Fibroblast of skin of scalp (primary cell): ENCODE measurements around the gene IQSEC1.

Source experiments
- DNase-seq: peaks from one replicate; pipeline ENCODE4 v3.0.0-alpha.2; 2013

The IQSEC1 gene

DNA sequence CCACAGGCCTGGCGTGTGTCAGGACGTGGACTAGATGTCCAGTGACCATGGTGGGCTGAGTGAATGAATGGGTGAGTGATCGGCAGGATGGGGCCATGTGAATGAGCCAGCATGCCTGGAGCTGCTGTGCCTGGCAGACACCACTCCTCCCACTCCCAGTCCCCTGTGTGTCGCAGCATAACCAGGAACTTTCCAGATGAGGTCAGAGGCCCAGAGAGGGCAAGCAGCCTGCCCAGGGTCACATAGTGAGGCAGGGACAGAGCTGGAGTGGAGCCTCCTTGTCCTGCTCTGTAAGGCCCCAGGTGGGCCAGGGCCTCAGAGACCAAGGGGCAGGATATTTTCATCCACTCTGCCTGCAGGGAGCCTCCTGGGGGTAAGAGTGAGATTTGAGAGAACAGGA lies 6.4 kb downstream of the IQSEC1 start:
- DNase-seq = no peak

DNA sequence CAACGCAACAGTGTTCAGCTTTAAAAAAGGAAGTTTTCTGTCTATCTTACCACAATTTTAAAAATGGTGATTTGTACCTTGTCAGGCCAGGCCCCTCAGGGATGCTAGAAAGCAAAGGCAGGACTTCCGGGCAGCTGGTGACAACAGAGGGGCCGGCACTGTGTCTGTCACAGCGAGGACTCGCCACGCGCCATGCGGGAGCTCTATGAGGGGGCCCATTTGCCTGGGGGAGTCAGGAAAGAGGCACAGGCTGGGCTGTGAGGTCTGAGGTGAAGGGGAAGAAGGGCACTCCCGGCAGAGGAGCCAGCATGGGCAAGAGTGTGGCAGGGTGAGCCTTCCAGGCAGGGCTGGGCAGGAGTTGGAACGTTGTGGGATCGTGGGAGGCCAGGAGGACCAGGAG lies 7.0 kb downstream of the IQSEC1 start:
- no peak for DNase-seq

DNA sequence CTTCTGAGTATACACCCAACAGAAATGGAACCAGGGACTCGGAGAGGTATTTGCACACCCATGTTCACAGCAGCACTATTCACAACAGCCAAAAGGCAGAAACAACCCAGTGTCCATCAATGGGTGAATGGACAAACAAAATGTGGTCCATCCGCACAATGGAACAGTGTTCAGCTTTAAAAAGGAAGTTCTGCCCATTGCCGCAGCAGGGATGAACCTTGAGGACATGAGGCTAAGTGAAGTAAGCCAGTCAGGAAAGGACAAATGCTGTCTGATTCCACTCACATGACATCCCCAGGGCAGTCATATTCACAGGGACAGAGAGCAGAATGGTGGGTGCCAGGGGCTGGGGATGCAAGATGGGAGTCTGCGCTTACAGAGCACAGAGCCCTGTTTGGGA lies 7.5 kb downstream of the IQSEC1 start:
- DNase-seq = no peak

DNA sequence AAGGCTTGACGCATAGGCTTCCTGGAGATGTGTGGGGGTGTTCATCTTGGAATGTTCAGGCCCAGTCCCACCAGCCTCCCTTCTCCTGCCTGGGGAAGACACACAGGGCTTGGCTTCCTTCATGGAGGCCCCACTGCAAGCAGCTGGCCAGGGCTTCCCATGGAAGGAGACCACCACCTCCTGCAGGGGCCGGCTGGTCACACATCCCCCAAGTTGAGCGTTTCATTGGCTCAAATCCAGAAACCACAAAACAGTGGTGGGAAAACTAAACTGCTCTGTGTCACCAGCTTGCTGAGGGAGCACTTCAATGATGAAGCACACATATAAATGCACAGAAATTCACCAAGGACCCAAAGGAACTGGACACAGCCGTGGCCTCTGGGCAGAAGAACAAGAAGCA lies 8.3 kb downstream of the IQSEC1 start:
- peak; percentile 44 for DNase-seq

DNA sequence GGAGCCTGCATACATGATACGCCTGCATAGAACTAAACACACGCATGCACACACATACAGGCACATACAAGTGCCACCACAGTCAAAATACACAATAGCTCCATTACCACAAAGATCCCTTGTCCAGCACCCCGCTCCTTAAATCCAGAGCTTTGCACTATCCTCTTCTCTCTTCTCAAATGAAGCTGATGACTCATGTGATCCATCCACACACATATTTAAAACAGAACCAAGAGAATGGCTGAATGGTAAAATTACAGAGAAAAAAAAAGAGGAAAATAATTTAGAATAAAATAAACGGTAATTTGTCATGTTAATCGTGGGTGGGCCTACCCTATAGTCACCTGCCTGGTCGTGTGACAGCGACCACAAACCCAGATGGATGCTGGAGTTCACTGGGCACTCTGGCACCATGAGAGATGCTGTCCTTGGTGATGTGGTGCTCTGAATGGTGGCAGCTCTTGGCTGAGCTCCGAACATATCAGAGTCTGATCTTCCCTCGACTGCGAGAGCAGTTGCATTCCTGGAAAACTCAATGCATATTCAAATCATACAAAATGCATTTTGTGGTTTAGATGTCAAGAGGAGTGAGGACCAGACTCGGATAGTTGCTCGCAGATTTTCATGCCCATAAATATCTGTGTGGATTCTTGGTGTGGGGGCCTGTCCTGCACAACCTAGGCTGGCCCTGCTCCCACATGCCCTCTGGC lies 8.9 kb downstream of the IQSEC1 start:
- DNase-seq = peak; percentile 18

DNA sequence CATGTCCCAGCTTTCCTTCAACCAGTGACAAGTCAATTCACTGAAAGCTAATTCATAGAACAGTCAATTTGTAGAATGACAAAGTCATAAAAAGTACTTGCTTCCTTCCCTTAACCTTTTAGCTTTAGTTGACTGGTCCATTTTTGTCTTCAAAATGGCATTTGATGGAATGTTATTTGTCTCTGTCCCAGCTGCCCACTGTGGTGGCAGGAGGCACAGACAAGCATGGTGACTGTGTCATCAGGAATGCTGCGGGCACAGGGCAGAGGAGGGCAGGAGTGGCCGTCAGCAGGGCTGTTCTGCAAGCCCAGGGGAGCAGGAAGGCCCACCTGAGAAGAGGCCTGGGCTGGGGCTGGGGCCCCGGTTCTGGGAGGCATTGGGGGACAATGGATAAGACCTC lies 10.0 kb downstream of the IQSEC1 start:
- no peak for DNase-seq

DNA sequence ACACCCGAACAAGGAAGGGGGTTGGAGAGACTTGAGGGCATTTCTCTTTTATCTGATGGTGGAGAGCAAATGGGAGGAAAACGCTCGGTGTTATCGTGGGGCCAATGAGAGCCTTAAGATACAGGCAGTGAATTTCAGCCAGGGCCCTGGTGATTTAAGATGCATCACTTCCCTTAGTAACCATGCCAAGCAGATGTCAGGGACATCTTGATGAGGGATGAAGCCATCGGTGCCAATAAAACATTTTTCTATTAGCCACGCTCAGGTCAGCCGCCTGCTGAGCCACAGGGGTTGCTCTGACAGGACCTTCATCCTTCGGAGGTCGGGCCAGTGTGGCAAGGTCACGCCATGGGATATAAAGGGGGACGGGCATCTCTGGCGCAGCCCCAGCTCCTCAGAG lies 10.6 kb downstream of the IQSEC1 start:
- no peak for DNase-seq

DNA sequence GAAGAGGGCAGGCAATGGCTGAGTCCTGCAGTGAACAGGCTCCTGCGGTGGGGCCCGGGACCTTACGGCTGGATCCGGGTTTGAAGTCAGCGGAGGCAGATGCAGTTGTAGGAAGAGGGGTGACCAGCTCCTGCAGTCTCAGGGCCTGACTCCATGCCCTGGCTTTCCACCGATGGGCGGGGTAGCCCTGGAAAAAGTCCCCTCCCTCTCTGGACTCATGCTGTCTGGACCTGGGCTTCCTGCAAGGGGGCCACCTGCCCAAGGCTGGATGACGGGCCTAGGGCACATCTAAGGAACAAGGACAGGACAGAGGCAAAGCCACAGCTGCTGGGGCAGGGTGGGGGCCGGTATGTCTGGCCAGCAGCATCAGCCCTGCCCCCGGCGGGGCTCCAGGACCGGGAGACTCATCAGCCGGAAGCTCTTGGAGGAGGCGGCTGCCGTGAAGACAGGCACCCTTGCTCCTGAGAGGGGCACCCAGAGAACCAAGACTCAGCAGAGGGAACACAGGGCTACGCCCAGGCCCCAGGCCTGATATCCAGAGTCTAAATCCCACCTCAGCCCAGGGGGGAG lies 12.8 kb downstream of the IQSEC1 start:
- no peak for DNase-seq

DNA sequence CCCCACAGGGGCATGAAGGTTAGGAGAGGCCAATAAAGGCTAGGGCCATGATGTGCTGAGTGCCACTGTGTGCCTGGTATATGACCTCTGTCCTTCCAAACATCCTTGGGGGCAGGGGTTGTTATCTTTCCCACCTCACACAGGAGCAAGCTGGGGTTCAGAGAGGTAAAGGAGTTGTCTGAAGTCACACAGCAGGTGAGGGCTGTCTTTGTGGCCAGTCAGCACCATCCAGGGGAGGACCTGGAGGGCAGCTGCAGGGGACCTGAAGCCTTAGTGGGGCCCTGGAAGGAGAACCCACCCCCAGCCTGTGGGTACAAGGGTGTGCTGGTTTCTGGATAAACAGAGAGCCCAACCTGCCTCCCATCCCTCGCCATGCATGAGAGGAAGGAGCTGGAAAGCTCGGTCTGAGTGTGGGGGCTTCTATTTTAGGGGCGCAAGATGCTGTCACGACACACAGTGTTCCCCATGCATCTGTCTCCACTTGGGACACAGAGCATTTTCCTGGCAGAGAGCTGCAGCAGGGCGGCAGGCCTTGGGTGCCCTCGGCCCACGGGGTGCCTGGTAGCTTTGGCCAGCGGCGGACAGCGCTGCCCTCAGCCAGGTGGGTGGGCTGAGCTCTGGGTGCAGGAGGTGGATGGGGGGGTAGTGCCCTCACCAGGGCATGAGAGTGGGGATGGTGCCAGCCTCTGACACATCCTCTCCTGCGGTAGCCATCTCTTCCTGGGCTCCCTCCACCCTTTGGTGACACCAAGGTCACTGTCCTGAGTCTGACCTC lies 14.7 kb downstream of the IQSEC1 start:
- DNase-seq = no peak

DNA sequence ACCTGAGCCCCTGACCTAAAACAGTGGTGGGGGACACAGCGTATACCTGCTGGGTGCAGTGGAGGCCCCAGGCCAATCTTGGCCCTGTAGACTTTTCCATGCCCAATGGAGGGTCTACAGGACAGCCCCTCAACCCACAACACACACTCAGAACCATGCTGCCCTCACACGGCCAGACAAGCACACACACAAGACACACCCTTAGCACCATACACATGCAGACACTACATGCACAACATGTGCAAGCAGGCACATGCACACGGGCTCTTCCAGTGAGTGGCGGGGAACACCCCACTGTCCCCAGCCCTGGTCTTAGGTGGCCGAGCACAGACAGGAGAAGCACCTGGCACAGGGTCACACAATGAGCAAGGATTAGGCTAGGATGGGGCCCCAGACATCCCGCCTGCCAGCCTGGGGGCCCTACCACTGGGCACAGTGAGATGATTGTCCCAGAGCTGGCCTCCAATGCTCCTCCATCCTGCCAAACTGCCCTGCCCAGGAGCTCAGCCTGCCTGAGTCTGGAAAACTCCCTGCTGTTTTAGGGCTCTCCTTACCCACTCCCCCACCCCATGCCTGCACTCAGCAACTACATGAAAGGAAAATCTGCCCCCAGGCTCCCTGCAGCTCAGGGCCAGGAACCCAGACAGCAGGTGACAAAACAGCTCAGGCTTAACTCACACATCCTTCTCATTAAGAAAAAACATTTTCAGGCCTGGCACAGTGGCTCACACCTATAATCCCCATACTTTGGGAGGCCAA lies 15.8 kb downstream of the IQSEC1 start:
- no peak for DNase-seq

DNA sequence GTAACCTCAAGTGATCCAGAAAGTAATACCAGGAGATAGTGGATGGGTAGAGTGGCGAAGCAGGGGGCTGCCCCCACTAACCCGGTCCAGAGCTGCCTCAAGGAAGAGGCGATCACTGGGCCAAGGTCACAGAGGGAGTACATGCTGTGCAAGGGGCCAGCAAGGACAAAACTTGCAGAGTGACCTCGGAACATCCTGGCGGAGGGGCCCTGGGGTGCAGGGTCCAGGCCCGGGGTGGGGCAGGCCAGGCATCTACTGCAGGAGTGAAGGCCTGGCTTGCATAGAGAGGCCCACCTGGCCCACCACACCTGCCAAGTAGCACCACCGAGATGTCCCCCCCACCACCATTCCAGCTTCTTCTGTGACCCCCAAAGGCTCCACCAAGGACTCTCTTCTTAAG lies 17.6 kb downstream of the IQSEC1 start:
- DNase-seq = no peak

DNA sequence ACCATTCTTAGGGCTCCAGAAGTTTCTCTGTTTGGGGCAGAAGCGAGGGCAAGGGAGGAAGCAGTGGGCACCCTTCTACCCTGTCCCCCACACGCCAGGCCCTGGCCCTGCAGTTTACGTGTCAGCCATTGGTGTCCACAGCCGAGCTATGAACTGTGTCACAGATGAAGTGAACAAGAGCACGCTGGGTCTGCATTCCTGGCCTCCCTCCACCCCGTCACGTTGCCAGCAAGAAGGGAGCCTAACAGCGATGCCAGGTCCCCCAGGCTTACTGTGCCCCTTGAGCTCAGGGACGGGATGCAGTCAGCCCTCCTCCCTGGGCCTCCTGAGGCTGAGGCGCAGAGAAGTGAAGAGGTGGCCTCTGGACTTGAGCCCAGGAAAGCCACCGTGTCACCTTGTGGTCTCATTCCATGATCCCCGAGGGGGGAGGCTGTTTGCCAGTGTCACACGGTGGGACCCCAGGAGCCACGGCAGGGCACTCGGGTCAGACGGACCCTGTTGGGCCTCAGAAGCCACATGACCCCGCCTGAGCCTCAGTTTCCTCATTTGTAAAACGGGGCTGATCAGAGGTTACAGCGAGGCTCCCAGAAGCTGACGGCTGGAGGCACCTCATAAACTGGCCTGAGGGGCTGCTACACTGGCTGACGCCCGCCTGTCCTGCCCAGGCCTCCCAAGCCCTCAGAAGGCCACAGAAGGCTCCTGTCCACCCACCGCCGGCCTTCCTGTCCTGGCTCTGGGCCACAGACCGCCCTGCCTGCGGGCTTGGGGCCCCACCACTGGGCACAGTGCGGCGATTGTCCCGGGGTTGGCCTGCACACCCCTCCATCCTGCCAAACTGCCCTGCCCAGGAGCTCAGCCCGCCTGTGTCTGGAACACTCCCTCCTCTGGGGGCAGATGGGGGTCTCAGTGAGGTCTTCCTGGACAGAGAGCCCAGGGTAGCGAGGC lies 18.6 kb downstream of the IQSEC1 start:
- no peak for DNase-seq

DNA sequence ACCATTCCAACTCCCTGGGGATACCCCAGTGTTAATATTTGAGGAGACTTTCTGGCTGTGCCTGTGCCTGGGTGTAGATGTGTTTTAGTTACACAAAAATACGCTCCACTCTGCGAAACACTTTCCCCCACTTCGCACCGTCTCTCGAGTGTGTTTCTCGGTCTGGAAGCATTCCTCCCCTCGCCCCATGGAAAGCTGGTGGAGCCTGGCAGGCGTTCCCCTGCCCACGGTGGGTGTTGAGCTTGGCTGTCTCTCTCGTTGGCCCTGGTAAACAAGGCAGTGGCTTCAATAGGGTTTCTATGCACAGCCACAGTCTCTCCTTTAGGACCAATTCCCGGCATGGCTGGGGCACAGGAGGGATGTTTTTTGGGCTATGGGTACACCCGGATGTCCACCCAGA lies 19.3 kb downstream of the IQSEC1 start:
- DNase-seq = no peak

DNA sequence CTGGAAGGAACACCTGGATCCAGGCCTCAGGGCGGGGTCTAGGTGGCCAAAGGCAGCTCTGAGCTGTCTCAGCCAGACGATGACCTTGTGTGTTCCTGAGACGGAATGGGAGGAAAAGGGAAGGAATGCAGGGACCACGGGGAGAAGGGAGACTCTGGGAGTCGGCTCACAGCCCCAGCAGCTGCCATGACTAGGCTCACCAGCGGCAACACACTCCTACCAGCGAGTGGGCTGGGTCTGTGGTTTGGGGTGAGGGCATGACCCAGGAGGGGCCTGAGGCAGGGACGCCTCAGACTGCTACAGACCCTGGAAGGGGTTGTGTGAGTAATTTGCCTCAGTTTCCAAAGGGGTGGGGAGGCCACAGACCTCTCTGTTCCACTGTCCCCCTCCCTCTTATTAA lies 19.8 kb downstream of the IQSEC1 start:
- no peak for DNase-seq

DNA sequence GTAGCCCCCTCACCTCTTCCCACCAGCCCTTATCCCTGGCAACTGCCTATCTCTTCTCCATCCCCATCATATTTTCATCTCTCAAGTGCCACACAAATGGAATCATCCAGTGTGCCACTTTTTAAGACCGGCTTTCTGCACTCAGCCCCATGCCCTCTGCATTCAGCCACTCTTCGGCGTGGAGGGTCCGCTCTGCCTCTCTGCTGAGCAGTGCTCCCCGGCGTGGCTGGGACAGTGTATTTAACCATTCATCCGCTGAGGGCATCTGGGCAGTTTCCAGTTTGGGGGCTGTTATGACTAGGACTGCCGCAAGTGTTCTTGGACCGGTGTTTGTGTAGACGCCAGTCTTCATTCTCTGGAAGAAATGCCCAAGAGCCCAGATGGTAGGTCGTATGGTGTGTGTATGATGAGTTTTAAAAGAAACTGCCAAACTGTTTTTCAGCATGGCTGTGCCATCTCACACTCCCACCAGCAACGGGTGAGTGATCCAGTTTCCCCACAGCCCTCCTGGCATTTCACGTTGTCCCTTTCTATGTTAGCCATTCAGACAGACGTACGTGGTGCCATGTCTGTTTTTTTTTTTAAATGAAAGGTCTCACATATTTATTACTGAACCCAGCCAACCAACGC lies 20.9 kb downstream of the IQSEC1 start:
- no peak for DNase-seq

DNA sequence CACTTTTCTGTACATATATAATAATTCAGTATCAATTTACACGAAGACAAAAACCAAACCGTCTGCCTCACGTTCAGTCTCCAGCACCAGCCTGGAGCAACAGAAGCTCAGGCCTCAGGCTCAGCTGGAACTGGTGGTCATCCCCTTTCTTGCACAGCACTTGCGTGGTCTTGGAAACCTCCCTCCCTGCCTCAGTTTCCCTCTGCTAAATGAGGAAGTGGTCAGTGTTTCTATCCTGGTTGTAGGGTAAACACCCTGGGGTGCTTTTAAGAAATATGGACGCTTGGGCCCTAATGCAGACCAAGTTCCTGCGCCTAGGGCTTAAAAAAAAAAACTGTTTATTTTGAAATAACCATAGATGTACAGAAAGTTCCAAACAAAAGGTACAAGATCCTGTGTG lies 21.6 kb downstream of the IQSEC1 start:
- DNase-seq = no peak

DNA sequence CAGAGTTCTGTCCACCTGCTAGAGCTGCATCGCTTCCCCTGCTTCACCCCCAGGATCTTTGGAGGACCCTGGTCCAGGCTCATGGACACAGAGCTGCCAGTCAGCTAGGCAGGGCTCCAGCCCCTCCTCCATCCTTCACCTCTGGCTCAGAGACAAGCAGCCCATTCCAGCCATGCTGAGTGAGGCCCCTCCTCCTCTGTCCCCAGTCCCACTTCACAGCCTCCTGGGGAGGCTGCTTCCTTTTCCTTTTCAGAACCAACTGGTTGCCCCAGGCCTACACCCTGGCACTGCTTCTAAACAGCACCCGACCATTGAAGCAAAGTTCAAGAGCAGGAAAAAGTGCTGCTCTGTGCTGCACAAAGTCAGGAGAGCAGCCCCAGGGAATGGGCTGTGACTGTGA lies 22.2 kb downstream of the IQSEC1 start:
- DNase-seq = no peak

DNA sequence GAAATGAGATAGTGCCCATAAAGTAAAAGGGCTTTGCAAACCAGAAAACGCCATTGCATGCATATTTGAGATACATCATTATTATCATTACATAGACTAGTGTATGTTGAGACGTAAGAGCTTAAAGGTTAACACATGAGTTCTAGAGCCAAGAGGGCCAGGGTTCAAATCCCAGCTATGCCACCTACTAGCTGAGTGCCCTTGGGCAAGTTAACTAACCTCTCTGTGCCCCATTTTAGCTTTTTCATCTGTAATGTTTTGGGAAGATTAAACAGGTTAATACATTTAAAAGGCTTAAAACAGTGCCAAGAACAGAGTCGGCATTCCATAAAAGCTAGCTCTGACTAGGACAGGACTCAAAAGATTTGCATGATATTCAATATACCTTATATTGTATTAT lies 22.8 kb downstream of the IQSEC1 start:
- no peak for DNase-seq

DNA sequence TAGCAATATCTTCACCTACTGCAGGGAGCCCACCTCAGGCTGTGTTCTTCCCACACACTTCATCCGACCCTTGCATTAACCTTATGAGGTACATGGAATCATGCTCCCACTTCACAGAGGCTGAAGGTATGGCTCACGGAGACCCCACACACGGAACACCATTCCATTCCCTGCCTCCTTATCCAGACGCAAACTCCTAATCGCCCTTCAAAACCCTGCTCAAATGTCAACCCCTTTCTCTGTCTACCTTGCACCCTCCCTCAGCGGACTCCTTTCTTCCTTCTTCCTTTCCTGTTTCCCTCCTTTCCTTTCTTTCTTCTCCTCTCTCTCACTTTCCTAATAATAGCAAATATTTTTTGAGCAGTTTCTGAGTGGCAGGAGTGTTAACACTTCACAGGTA lies 23.8 kb downstream of the IQSEC1 start:
- DNase-seq = no peak

DNA sequence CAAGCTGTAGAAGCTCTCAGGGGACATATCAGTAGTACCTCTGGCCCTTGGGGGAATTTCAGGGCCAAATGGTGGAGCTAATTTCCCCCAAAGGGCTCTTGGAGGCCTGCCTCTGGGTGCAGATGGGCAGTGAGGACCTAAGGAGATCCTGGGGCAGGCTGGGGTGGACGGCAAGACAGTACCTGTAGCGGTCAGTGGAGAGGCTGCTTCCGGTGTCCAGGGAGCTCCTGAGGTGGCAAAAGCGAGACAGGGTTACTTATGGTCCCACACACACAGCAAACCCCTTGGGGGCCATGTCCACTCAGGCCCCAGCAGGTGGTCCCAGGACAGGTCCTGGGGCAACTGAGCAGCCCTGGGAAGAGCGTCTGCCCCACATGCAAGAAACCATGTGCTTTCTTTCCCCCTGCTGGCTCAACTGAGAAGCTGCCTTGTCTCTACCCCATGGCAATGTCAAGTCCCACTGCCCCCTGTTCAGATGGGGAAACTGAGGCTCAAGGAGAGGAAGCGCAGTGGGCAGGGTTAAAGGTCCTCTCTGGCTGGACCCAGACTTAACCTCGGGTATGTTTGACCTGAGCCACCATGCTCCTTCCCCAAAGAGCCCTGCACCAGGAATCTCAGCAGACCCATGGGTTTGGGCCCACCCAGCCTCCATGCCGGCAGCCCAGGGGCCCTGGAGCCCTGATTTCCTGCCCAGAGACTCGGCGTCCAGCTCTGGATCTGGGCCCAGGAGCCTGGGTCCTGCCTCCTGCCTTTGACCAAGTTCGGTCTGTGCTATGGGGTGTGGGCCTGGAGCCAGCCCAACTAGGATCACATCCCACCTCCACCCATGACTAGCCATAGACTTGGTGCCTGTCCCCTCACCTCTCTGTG lies 25.7 kb downstream of the IQSEC1 start:
- no peak for DNase-seq
